ENCODE data around the gene RNPEPL1. TPM values are rescaled to one million over a fixed set of nuclear protein-coding genes. Genes with fewer than 3 reads are reported as not detected.

The RNPEPL1 gene
- total and polyA plus RNA-seq, 10 of the 15 experiments (the other 5 are each of a cell fraction or from before 2014, with no cell fraction given), result 0.24 to 49.5 (median 6.8) TPM

DNA sequence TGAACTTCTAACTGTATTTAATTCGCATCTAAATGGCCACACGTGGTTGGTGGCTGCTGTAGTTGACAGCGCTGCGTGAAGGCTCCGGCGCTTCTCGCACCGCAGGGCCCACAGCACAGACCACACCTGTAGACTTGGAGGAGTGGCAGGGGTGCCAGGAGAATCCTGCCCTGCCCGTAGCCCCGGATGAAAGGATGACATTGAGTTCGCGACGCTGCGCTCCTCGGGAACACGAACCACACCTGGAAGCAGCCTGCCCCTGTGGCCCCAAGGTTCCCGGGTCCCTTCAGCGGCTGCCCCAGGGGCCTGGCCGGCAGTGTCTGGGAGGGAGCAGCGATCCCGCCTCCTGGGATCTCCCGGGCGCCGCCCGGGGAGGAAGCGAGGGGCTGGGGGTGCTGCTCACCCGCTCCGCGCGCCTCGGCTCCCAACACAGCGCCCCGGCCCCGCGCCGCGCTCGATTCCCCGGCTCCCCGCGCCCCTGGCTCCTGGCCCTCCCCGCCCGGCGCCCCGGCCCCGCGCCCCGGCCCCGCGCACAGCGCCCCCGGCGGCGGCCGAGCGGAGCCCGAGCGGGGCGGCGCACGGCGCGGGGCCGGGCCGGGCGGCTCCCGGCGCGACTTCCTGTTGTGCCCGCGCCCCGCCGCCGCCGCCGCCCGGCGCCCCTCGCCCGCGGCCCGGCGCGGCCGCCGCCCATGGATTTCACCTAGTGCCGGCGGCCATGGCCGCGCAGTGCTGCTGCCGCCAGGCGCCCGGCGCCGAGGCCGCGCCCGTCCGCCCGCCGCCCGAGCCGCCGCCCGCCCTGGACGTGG, at the start of gene RNPEPL1 (continued):
- TF ChIP-seq, protein P1, sequence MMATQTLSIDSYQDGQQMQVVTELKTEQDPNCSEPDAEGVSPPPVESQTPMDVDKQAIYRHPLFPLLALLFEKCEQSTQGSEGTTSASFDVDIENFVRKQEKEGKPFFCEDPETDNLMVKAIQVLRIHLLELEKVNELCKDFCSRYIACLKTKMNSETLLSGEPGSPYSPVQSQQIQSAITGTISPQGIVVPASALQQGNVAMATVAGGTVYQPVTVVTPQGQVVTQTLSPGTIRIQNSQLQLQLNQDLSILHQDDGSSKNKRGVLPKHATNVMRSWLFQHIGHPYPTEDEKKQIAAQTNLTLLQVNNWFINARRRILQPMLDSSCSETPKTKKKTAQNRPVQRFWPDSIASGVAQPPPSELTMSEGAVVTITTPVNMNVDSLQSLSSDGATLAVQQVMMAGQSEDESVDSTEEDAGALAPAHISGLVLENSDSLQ (IDR thresholded peaks at IDR 0.05), result 0 out of 2 replicates have a peak, but pooled peaks have one; percentile 35
- TF ChIP-seq IKZF1 (conservative IDR thresholded peaks at IDR 0.05) (peak; percentile 43; the same call in 1 of the 2 replicates), NR2F1 (conservative IDR thresholded peaks at IDR 0.05) (0 out of 2 replicates have a peak, but pooled peaks have one; percentile 12), RELA (IDR thresholded peaks at IDR 0.05; ENCODE audit: borderline replicate concordance, partially characterized antibody) (no peak), IKZF2 (IDR thresholded peaks at IDR 0.05) (peak; percentile 34 to 57; a peak in 2 of 4 replicates), BACH1 (IDR thresholded peaks at IDR 0.05; ENCODE audit: borderline replicate concordance) (peak; percentile 46; the same call in 1 of the 2 replicates), LARP7 (IDR thresholded peaks at IDR 0.05) (peak; percentile 33; the same call in 1 of the 2 replicates), EED (IDR thresholded peaks at IDR 0.05; ENCODE audit: low read depth) (peak; percentile 23; the same call in 1 of the 2 replicates), HDGF (IDR thresholded peaks at IDR 0.05) (0 out of 2 replicates have a peak, but pooled peaks have one; percentile 54), TARDBP (IDR thresholded peaks at IDR 0.05; ENCODE audit: borderline replicate concordance) (no peak), NRF1 (conservative IDR thresholded peaks at IDR 0.05; ENCODE audit: low read depth, low read length) (no peak)
- TF ChIP-seq, protein P2, sequence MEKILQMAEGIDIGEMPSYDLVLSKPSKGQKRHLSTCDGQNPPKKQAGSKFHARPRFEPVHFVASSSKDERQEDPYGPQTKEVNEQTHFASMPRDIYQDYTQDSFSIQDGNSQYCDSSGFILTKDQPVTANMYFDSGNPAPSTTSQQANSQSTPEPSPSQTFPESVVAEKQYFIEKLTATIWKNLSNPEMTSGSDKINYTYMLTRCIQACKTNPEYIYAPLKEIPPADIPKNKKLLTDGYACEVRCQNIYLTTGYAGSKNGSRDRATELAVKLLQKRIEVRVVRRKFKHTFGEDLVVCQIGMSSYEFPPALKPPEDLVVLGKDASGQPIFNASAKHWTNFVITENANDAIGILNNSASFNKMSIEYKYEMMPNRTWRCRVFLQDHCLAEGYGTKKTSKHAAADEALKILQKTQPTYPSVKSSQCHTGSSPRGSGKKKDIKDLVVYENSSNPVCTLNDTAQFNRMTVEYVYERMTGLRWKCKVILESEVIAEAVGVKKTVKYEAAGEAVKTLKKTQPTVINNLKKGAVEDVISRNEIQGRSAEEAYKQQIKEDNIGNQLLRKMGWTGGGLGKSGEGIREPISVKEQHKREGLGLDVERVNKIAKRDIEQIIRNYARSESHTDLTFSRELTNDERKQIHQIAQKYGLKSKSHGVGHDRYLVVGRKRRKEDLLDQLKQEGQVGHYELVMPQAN (conservative IDR thresholded peaks at IDR 0.05), result peak; percentile 55; the same call in 1 of the 2 replicates
- TF ChIP-seq, protein P3, sequence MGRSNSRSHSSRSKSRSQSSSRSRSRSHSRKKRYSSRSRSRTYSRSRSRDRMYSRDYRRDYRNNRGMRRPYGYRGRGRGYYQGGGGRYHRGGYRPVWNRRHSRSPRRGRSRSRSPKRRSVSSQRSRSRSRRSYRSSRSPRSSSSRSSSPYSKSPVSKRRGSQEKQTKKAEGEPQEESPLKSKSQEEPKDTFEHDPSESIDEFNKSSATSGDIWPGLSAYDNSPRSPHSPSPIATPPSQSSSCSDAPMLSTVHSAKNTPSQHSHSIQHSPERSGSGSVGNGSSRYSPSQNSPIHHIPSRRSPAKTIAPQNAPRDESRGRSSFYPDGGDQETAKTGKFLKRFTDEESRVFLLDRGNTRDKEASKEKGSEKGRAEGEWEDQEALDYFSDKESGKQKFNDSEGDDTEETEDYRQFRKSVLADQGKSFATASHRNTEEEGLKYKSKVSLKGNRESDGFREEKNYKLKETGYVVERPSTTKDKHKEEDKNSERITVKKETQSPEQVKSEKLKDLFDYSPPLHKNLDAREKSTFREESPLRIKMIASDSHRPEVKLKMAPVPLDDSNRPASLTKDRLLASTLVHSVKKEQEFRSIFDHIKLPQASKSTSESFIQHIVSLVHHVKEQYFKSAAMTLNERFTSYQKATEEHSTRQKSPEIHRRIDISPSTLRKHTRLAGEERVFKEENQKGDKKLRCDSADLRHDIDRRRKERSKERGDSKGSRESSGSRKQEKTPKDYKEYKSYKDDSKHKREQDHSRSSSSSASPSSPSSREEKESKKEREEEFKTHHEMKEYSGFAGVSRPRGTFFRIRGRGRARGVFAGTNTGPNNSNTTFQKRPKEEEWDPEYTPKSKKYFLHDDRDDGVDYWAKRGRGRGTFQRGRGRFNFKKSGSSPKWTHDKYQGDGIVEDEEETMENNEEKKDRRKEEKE (IDR thresholded peaks at IDR 0.05), result 0 out of 2 replicates have a peak, but pooled peaks have one; percentile 12
- TF ChIP-seq, protein P4, sequence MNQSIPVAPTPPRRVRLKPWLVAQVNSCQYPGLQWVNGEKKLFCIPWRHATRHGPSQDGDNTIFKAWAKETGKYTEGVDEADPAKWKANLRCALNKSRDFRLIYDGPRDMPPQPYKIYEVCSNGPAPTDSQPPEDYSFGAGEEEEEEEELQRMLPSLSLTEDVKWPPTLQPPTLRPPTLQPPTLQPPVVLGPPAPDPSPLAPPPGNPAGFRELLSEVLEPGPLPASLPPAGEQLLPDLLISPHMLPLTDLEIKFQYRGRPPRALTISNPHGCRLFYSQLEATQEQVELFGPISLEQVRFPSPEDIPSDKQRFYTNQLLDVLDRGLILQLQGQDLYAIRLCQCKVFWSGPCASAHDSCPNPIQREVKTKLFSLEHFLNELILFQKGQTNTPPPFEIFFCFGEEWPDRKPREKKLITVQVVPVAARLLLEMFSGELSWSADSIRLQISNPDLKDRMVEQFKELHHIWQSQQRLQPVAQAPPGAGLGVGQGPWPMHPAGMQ (IDR thresholded peaks at IDR 0.05; ENCODE audit: borderline replicate concordance), result peak; percentile 54

All from GM12878 (cell line).